ENCODE results near the gene MROH2A.

GRCh38 chr2:233779722-233780121, 1.6 kb downstream of the MROH2A start:
- TF ChIP-seq EZH2 (IDR thresholded peaks at IDR 0.05; ENCODE audit: low read depth) (no peak), CTCF (conservative IDR thresholded peaks at IDR 0.05) (no peak)

All from PC-9 (cell line).